IPS DF 19.7 (cell line): ENCODE measurements around the gene NSMCE4A.
"Not testable (repeated sequence)": the region's sequence is repeated elsewhere in the genome, so short reads cannot be mapped to it uniquely, and the experiment has no call there.

ENCODE experiments used
- DNase-seq: peaks from one replicate; pipeline ENCODE4 v3.0.0-alpha.2; 2013; ENCODE audit warnings: low read depth, low spot score

NSMCE4A gene, protein sequence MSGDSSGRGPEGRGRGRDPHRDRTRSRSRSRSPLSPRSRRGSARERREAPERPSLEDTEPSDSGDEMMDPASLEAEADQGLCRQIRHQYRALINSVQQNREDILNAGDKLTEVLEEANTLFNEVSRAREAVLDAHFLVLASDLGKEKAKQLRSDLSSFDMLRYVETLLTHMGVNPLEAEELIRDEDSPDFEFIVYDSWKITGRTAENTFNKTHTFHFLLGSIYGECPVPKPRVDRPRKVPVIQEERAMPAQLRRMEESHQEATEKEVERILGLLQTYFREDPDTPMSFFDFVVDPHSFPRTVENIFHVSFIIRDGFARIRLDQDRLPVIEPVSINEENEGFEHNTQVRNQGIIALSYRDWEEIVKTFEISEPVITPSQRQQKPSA

GRCh38 chr10:121974535-121975294 is at the start of gene NSMCE4A:
Gene NSMCE4A (minus strand): TSS chr10:121975217. CDS start chr10:121975165, 52 bp downstream.
- no peak for DNase-seq

DNA sequence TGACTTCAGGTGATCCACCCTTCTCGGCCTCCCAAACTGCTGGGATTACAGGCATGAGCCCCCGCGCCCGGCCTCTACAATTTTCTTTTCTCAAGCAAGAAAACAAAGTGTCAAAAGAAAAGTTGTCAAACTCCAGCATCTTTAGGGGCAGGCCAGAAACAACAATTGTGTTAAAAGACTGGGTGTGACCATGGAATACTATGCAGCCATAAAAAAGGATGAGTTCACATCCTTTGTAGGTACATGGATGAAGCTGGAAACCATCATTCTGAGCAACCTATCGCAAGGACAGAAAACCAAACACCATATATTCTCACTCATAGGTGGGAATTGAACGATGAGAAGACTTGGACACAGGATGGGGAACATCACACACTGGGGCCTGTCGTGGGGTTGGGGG is 48.2 kb upstream of the NSMCE4A start:
- DNase-seq = not testable (repeated sequence)

GRCh38 chr10:122022276-122022675 is 47.3 kb upstream of the NSMCE4A start:
- DNase-seq = no peak

- DNase-seq = no peak
Observed at GRCh38 chr10:122021828-122022227, 46.8 kb upstream of the NSMCE4A start.

DNA sequence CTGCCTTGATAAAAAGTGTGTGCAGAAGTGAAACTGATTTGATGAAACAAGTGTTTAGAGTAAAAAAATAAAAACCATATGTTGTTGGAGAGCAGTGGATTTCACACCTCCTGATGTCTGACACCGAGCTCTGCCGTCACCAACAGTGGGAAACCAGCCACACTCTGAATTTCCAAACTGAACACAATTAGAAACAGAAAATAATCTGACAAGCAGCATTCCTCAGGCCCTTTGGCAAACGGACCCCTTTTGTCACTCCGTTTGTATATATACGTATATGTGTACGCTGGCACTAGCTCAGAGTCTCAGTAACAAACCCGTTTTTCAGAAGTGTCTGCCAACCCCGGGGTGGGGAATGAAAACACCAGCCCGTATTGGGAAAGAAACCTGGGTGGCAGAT is 46.4 kb upstream of the NSMCE4A start:
- no peak for DNase-seq

- DNase-seq = no peak
Observed at GRCh38 chr10:122020226-122020625, 45.2 kb upstream of the NSMCE4A start.

GRCh38 chr10:122019414-122019975 is 44.5 kb upstream of the NSMCE4A start:
- DNase-seq = no peak

- no peak for DNase-seq
Observed at GRCh38 chr10:122018951-122019413, 44.0 kb upstream of the NSMCE4A start.

DNA sequence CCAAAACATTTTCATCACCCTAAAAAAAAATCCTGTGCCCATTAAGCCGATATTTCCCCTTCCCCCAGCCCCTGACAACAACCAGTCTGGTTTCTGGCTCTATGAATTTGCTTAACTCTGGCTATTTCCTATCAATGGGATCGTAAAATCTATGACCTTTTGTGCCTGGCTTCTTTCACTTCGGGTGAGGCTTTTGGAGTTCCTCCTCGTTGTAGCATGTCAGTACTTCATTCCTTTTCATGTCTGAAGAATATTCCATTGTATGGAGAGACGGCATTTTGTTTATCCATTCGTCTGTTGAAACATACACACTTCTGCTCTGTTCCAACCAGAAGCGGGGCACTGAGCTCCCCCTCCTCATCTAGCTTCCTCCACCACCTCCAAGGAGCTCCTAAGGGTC is 43.5 kb upstream of the NSMCE4A start:
- DNase-seq = no peak

GRCh38 chr10:122017926-122018325 is 42.9 kb upstream of the NSMCE4A start:
- not testable (repeated sequence) for DNase-seq

GRCh38 chr10:122014652-122015248 is 39.7 kb upstream of the NSMCE4A start:
- DNase-seq = no peak

- DNase-seq = no peak
Observed at GRCh38 chr10:122013311-122013780, 38.3 kb upstream of the NSMCE4A start.

DNA sequence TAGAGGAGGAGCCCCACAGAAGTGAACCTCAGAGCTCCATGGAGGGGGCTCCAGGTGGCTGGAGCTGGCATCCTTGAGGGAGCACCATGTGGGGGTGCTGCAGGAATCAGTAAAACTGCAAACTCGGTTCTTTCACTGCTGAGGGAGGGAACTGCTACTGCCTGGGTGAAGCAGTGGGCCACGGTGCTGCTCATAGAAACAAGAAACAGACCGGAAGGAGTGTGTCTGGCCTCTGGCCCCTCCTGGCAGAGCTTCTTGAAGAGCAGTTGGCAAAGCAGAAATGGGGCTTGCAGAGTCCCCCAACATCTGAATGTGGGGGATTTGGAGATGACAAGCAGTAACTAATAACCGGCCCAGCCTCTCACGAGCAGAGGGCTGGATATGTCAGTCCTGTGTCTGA is 37.7 kb upstream of the NSMCE4A start:
- DNase-seq = no peak

GRCh38 chr10:122010405-122011050 is 35.5 kb upstream of the NSMCE4A start:
- DNase-seq = no peak

DNA sequence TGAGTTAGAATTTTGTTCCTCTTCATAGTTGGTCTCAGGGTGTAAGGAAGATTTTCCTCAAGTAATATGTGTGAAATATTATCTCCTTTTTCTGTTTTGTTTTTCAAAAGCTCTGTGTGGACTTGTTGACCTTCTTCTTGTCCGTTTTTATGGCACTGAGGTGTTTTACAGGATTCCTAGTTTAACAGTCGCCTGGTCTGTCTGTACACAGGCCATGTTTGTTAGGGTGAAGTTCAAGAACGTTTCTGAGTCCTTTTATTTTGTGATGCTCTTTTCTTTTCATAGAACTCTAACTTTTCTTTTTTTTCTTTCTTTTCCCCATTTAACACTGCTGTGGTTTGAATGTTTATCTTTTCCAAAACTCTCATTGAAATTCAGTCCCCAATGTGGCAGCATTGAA is 32.4 kb upstream of the NSMCE4A start:
- DNase-seq = no peak

- DNase-seq = no peak
Observed at GRCh38 chr10:122001698-122002097, 26.7 kb upstream of the NSMCE4A start.

GRCh38 chr10:121999301-121999700 is 24.3 kb upstream of the NSMCE4A start:
- DNase-seq = no peak

DNA sequence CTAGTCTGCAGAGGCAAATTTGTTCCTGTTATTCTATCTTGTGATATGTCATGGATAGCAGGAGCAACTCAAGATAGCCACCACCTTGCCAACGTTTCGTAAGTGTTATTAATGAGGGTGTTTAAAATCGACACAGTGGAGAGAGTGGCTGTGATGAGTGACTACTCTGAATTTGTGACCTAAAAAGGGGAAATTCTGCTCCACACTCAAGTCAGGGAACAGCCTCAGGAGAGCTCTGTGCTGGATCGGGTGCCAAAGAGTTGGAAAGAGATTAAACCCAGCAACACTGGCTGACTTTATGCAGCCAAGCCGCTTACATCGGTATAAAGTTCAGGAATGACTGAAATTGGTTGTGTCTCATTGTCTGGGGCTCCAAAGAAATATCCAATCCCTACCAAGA is 23.4 kb upstream of the NSMCE4A start:
- no peak for DNase-seq

DNA sequence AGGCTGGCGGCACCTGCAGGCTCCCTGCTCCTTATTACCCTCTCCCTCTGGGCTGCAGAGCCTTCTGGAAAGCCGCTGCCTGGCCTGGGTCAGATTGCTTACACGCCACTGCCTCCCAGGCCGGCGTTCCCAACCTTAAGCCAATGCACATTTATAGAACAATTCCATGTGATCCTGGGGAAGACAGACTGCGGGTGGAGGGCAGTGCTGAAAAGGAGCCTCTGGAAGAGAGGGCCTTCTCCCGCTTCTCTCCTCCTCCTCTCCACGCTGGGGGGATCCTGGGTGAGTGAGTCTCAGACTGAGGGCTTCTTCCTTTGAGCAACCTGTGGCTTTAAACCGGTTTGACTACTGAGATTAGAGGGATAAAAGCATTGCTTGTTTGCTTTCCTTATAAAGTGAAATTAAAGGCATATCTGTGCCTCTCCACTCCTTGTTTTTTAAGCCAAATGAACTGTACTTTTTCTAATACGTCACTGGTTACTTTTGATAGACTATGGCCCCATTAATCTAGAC is 19.5 kb upstream of the NSMCE4A start:
- no peak for DNase-seq

GRCh38 chr10:121991727-121992126 is 16.7 kb upstream of the NSMCE4A start:
- DNase-seq = not testable (repeated sequence)

- no peak for DNase-seq
Observed at GRCh38 chr10:121990015-121990677, 15.1 kb upstream of the NSMCE4A start.
